Astrocyte (in vitro differentiated cells and primary cell): ENCODE results near the gene MAGEA11.

Source experiments
- CTCF ChIP-seq: IDR thresholded peaks from 2 replicates; pipeline ENCODE4 v1.5.1; 2011; ENCODE audit warnings: low read depth, mild to moderate bottlenecking, inconsistent platforms, low read length, moderate library complexity; ENCODE audit not compliant: insufficient read depth
- EZH2 ChIP-seq: IDR thresholded peaks from 2 replicates; pipeline ENCODE4 v1.6.1; 2012; ENCODE audit warnings: mild to moderate bottlenecking, low read length, inconsistent platforms; ENCODE audit not compliant: insufficient read depth

- TF ChIP-seq CTCF, result no peak
- TF ChIP-seq EZH2, result no peak
Measured at GRCh38 chrX:149718757-149719156, 6.9 kb downstream of the MAGEA11 start.
